Gastrocnemius medialis (tissue), 4 donors: Measurements from ENCODE around the gene SOST.

Source experiments
- CTCF ChIP-seq, 5 experiments: fragments of 450-650 bp in 3 of 5; fragments of 200-600 bp in 2 of 5; sonication (generic) in 2 of 5; IDR thresholded peaks in 4 of 5; conservative IDR thresholded peaks in 1 of 5; 1 replicate in 4 of 5; 2 replicates in 1 of 5; pipeline ENCODE4 v1.5.1; 2016 to 2019; ENCODE audit warnings: antibody characterized with exemption in 5 of 5, mild to moderate bottlenecking in 3 of 5, moderate library complexity in 3 of 5
- POLR2A ChIP-seq, 2 donors: fragments of 450-650 bp; IDR thresholded peaks; one replicate each; pipeline ENCODE4 v1.6.1; 2017; ENCODE audit warnings: antibody characterized with exemption in 2 of 2, mild to moderate bottlenecking in 2 of 2, moderate library complexity in 2 of 2

- TF ChIP-seq CTCF (IDR thresholded peaks at IDR 0.05 in 4 of 5, conservative IDR thresholded peaks at IDR 0.05 in 1 of 5) (no peak), POLR2A (IDR thresholded peaks at IDR 0.05) (no peak)
Observed at GRCh38 chr17:43714465-43715149, 44.0 kb downstream of the SOST start.
